H9 (cell line): ENCODE measurements around the gene ACBD6. TPM values are rescaled to one million over a fixed set of nuclear protein-coding genes. Genes with fewer than 3 reads are reported as not detected.

Experiments
- DNase-seq: peaks from one replicate; pipeline ENCODE4 v3.0.0-alpha.2; 2017
- H2AFZ ChIP-seq: one replicate; pipeline ENCODE4 v1.6.1; 2013; ENCODE audit warnings: mild to moderate bottlenecking, low read length, control low read depth, moderate library complexity
- H2AK5ac ChIP-seq: 2 replicates; pipeline ENCODE4 v1.6.1; 2013; ENCODE audit warnings: low read length, control low read depth, mixed read lengths; ENCODE audit not compliant: insufficient read length
- H2BK120ac ChIP-seq: one replicate; pipeline ENCODE4 v1.6.1; 2013; ENCODE audit warnings: low read depth, mild to moderate bottlenecking, low read length, control low read depth, inconsistent platforms; ENCODE audit not compliant: poor library complexity, severe bottlenecking
- H2BK12ac ChIP-seq: 2 replicates; pipeline ENCODE4 v1.6.1; 2013; ENCODE audit warnings: low read length, control low read depth, mixed read lengths, low read depth; ENCODE audit not compliant: insufficient read length
- H2BK15ac ChIP-seq: 2 replicates; pipeline ENCODE4 v1.6.1; 2013; ENCODE audit warnings: low read depth, low read length, control low read depth
- H2BK20ac ChIP-seq: one replicate; pipeline ENCODE4 v1.6.1; 2013; ENCODE audit warnings: low read depth, mild to moderate bottlenecking, low read length, control low read depth, inconsistent platforms; ENCODE audit not compliant: poor library complexity, severe bottlenecking
- H2BK5ac ChIP-seq: 2 replicates; pipeline ENCODE4 v1.6.1; 2013; ENCODE audit warnings: low read length, control low read depth, mixed read lengths; ENCODE audit not compliant: insufficient read length
- H3K14ac ChIP-seq: 2 replicates; pipeline ENCODE4 v1.6.1; 2013; ENCODE audit warnings: low read length, control low read depth; ENCODE audit not compliant: insufficient read depth
- H3K18ac ChIP-seq: 2 replicates; pipeline ENCODE4 v1.6.1; 2013; ENCODE audit warnings: low read depth, mild to moderate bottlenecking, mixed read lengths, low read length, control low read depth; ENCODE audit not compliant: insufficient read length
- H3K23ac ChIP-seq: 2 replicates; pipeline ENCODE4 v1.6.1; 2013; ENCODE audit warnings: low read length, control low read depth, mixed read lengths, low read depth; ENCODE audit not compliant: insufficient read length
- H3K23me2 ChIP-seq: 2 replicates; pipeline ENCODE4 v1.6.1; 2013; ENCODE audit warnings: low read depth, mild to moderate bottlenecking, mixed read lengths, low read length, control low read depth; ENCODE audit not compliant: insufficient read length, poor library complexity, severe bottlenecking
- H3K27ac ChIP-seq: 2 replicates; pipeline ENCODE4 v1.5.1; 2013; ENCODE audit warnings: low read length, control low read depth, mixed read lengths, low read depth; ENCODE audit not compliant: insufficient read length
- H3K27me3 ChIP-seq: 2 replicates; pipeline ENCODE4 v1.6.1; 2013; ENCODE audit warnings: low read length, control low read depth, inconsistent platforms; ENCODE audit not compliant: insufficient read depth
- H3K4ac ChIP-seq: 2 replicates; pipeline ENCODE4 v1.6.1; 2013; ENCODE audit warnings: low read depth, mild to moderate bottlenecking, control low read depth, inconsistent platforms, low read length, moderate library complexity
- H3K4me1 ChIP-seq: 2 replicates; pipeline ENCODE4 v1.6.1; 2013; ENCODE audit warnings: low read length, control low read depth, inconsistent platforms; ENCODE audit not compliant: insufficient read depth
- H3K4me2 ChIP-seq: 2 replicates; pipeline ENCODE4 v1.6.1; 2013; ENCODE audit warnings: low read length, control low read depth, mixed read lengths; ENCODE audit not compliant: insufficient read length, insufficient read depth
- H3K56ac ChIP-seq: 2 replicates; pipeline ENCODE4 v1.6.1; 2013; ENCODE audit warnings: low read depth, mild to moderate bottlenecking, mixed read lengths, low read length, control low read depth; ENCODE audit not compliant: insufficient read length
- H3K79me1 ChIP-seq: 2 replicates; pipeline ENCODE4 v1.6.1; 2013; ENCODE audit warnings: low read depth, mild to moderate bottlenecking, moderate library complexity, low read length, control low read depth, inconsistent platforms; ENCODE audit not compliant: insufficient read depth, poor library complexity, severe bottlenecking
- H3K79me2 ChIP-seq: 2 replicates; pipeline ENCODE4 v1.6.1; 2013; ENCODE audit warnings: low read length, control low read depth, inconsistent platforms; ENCODE audit not compliant: insufficient read depth
- H3K9ac ChIP-seq: 2 replicates; pipeline ENCODE4 v1.6.1; 2013; ENCODE audit warnings: low read length, control low read depth, mixed read lengths; ENCODE audit not compliant: insufficient read length; ENCODE audit errors: extremely low read depth
- H3K9me3 ChIP-seq: one replicate; pipeline ENCODE4 v1.6.1; 2013; ENCODE audit warnings: low read depth, low read length, inconsistent platforms; ENCODE audit not compliant: control insufficient read depth
- H3T11ph ChIP-seq: one replicate; pipeline ENCODE4 v1.6.1; 2013; ENCODE audit warnings: mild to moderate bottlenecking, low read length, control low read depth, inconsistent platforms
- H4K20me1 ChIP-seq: one replicate; pipeline ENCODE4 v1.6.1; 2013; ENCODE audit not compliant: control insufficient read depth, insufficient read length, insufficient read depth
- H4K5ac ChIP-seq: 2 replicates; pipeline ENCODE4 v1.6.1; 2013; ENCODE audit warnings: low read depth, mild to moderate bottlenecking, mixed read lengths, low read length, control low read depth; ENCODE audit not compliant: insufficient read length
- H4K8ac ChIP-seq: replicated peaks from 2 replicates; pipeline ENCODE4 v1.6.1; 2013; ENCODE audit warnings: low read length, control low read depth, mixed read lengths, low read depth; ENCODE audit not compliant: insufficient read length
- H4K91ac ChIP-seq: 2 replicates; pipeline ENCODE4 v1.6.1; 2013; ENCODE audit warnings: low read depth, mild to moderate bottlenecking, moderate library complexity, mixed read lengths, low read length, control low read depth; ENCODE audit not compliant: insufficient read length
- H3K27ac Mint-ChIP-seq, 3 experiments: 2 replicates in 2 of 3; 3 replicates in 1 of 3; pipeline ENCODE4 v1.8.0; 2020 to 2021; ENCODE audit warnings: mixed read lengths in 3 of 3, mild to moderate bottlenecking in 1 of 3, moderate library complexity in 1 of 3
- H3K27me3 Mint-ChIP-seq: 2 replicates; pipeline ENCODE4 v1.8.0; 2021; ENCODE audit warnings: low read depth, mild to moderate bottlenecking, moderate library complexity, mixed read lengths
- H3K36me3 Mint-ChIP-seq, 3 experiments: 2 replicates in 2 of 3; 3 replicates in 1 of 3; pipeline ENCODE4 v1.8.0; 2020 to 2021; ENCODE audit warnings: low read depth in 3 of 3, mixed read lengths in 3 of 3; ENCODE audit not compliant: insufficient read depth in 1 of 3
- H3K4me1 Mint-ChIP-seq, 2 experiments: 2 replicates each; pipeline ENCODE4 v1.8.0; 2020; ENCODE audit warnings: mixed read lengths in 2 of 2
- H3K4me3 Mint-ChIP-seq, 2 experiments: 2 replicates in 1 of 2; 3 replicates in 1 of 2; pipeline ENCODE4 v1.8.0; 2020 to 2021; ENCODE audit warnings: mild to moderate bottlenecking in 2 of 2, mixed read lengths in 2 of 2, moderate library complexity in 1 of 2
- H3K9me3 Mint-ChIP-seq, 2 experiments: 2 replicates in 1 of 2; 3 replicates in 1 of 2; pipeline ENCODE4 v1.8.0; 2020; ENCODE audit warnings: mild to moderate bottlenecking in 2 of 2, mixed read lengths in 2 of 2, moderate library complexity in 1 of 2
- CTCF ChIP-seq: fragments of 200-600 bp; sonication (generic); conservative IDR thresholded peaks from 3 replicates; pipeline ENCODE4 v1.8.0; 2021; ENCODE audit warnings: antibody characterized with exemption, mild to moderate bottlenecking
- total RNA-seq: library from RNA; stranded (reverse); gene quantifications from 2 replicates; pipeline ENCODE4 v1.2.1, GENCODE V29; 2021

ACBD6 gene
- total RNA-seq, 1 experiment from 2014 or later, result 51.4 TPM

- DNase-seq, result no peak
These were observed 216.0 kb downstream of the ACBD6 start for GRCh38 chr1:180286417-180286816.

More at GRCh38 chr1:180286417-180286816, 216.0 kb downstream of the ACBD6 start:
- no peaks in the 10 kb centered on the region for H3K79me1 ChIP-seq
- H3K23ac ChIP-seq, result no peak overlapping the region
- no peaks in the 10 kb centered on the region for H4K20me1 ChIP-seq
- no peak overlapping the region for H2BK5ac ChIP-seq
- peaks cover 0 to 4% of the 10 kb centered on the region in 2 experiments; a peak in 2 of 4 replicates for H3K4me1 Mint-ChIP-seq
- H2BK12ac ChIP-seq, result no peak overlapping the region
- no peak for TF ChIP-seq CTCF
- no peaks in the 10 kb centered on the region for H3K9me3 ChIP-seq
- no peaks in the 10 kb centered on the region for H3K23me2 ChIP-seq
- no peaks in the 10 kb centered on the region for H3K79me2 ChIP-seq
- no peak overlapping the region for H4K8ac ChIP-seq
- no peak overlapping the region for H3K9ac ChIP-seq
- no peaks in the 10 kb centered on the region for H3K27me3 Mint-ChIP-seq
- no peak overlapping the region for H3T11ph ChIP-seq
- H3K9me3 Mint-ChIP-seq, result no peaks in the 10 kb centered on the region
- no peak overlapping the region for H4K91ac ChIP-seq
- H2BK120ac ChIP-seq, result no peak overlapping the region
- no peaks in the 10 kb centered on the region for H3K4me1 ChIP-seq
- no peaks in the 10 kb centered on the region for H3K27me3 ChIP-seq
- H3K4ac ChIP-seq, result no peak overlapping the region
- H3K4me2 ChIP-seq, result no peak overlapping the region
- no peak overlapping the region for H2AK5ac ChIP-seq
- no peak overlapping the region for H2AFZ ChIP-seq
- H3K56ac ChIP-seq, result no peak overlapping the region
- no peak overlapping the region for H2BK20ac ChIP-seq
- H3K18ac ChIP-seq, result no peak overlapping the region
- no peak overlapping the region for H3K27ac ChIP-seq
- no peak overlapping the region for H4K5ac ChIP-seq
- no peak overlapping the region for H2BK15ac ChIP-seq
- no peak overlapping the region for H3K27ac Mint-ChIP-seq
- peaks cover 0 to 5% (median 0%) of the 10 kb centered on the region in 3 experiments; a peak in 2 of 7 replicates for H3K36me3 Mint-ChIP-seq
- no peak overlapping the region for H3K14ac ChIP-seq
- no peak overlapping the region for H3K4me3 Mint-ChIP-seq
